Tibial nerve (tissue), 3 donors: ENCODE measurements around the gene TEX26.

Source experiments
- POLR2A ChIP-seq, 2 donors: fragments of 450-650 bp; IDR thresholded peaks; one replicate each; pipeline ENCODE4 v1.6.1; 2017; ENCODE audit warnings: antibody characterized with exemption in 2 of 2, mild to moderate bottlenecking in 2 of 2, moderate library complexity in 2 of 2
- TF ChIP-seq, protein P1 (sequence below), 5 experiments: fragments of 200-600 bp in 3 of 5; fragments of 450-650 bp in 2 of 5; sonication (generic) in 3 of 5; IDR thresholded peaks; one replicate each; pipeline ENCODE4 v1.5.1; 2016 to 2019; ENCODE audit warnings: antibody characterized with exemption in 5 of 5, mild to moderate bottlenecking in 3 of 5, moderate library complexity in 2 of 5

DNA sequence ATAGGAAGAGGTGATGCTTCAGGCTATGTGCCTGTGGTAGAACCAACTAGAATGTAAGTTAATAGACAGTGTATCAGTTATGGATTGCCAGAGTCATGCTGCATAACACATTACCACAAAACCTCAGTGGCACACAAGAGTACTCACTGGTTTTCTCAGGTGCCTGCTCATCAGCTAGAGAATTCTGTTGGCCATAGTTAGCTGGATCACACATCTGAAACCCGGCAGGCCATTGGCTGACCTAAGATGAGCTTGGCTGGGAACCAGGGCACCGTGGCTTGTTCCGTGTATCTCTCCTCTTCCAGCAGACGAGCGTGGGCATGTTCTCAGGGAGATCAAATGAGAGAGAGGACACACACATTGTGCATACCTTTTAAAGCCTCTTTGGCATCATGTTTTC, 76.7 kb downstream of the TEX26 start:
- TF ChIP-seq, protein P1, sequence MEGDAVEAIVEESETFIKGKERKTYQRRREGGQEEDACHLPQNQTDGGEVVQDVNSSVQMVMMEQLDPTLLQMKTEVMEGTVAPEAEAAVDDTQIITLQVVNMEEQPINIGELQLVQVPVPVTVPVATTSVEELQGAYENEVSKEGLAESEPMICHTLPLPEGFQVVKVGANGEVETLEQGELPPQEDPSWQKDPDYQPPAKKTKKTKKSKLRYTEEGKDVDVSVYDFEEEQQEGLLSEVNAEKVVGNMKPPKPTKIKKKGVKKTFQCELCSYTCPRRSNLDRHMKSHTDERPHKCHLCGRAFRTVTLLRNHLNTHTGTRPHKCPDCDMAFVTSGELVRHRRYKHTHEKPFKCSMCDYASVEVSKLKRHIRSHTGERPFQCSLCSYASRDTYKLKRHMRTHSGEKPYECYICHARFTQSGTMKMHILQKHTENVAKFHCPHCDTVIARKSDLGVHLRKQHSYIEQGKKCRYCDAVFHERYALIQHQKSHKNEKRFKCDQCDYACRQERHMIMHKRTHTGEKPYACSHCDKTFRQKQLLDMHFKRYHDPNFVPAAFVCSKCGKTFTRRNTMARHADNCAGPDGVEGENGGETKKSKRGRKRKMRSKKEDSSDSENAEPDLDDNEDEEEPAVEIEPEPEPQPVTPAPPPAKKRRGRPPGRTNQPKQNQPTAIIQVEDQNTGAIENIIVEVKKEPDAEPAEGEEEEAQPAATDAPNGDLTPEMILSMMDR (IDR thresholded peaks at IDR 0.05), result no peak
- TF ChIP-seq POLR2A (IDR thresholded peaks at IDR 0.05), result no peak
